ENCODE results near the gene KRT3. TPM values are rescaled to one million over a fixed set of nuclear protein-coding genes. Genes with fewer than 3 reads are reported as not detected.

KRT3 gene
- total RNA-seq, 1 experiment from 2014 or later: not detected

DNA sequence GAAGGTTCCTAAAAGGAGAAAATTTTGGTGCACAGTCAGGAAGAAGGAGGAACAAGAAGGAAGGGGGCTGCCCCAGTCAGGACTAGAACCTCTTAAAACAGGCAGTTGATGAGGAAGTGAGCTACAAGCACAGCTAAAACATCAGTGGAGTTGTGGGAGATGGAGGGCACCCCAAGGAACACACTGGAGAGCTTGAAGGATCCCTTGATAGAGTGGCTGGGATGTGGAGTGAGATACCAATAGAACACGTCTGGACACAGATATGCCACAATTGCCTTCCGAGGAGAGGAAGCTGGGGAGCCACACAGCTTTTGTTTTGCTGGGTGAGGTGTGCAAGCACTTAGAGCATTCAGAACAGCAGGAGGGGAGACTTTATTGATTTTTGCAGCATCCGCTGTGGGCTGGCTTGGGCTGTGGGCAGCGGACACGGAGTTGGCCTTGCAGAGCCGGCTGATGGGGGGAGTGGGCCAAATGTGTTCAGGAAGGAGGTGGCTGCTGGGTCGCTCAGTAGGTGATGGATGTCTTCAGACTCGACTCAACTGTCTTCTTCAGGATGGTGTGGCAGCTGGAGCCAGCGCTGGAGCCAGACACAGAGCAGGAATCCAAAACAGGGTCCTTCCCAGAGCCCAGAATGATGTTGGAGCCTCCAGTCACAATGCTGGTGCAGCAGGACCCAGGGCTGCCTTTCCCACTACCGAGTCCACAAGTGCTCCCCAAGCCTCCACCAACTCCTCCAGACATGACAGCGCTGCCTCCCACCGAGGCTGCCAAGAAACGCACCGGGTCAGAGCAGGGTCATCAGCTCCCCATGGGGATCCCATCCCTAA, 42.9 kb upstream of the KRT3 start:
- Histone ChIP-seq H3K27me3 (replicated peaks; ENCODE audit: insufficient read depth, low read depth, low read length, poor library complexity) (no peaks in the 10 kb centered on the region), H3K4me3 (ENCODE audit: low read depth, low read length, poor library complexity, severe bottlenecking) (no peak overlapping the region), H3K36me3 (ENCODE audit: insufficient read depth, low read length, poor library complexity, severe bottlenecking) (no peaks in the 10 kb centered on the region), H3K4me1 (ENCODE audit: insufficient read depth, low read length, poor library complexity, severe bottlenecking) (no peaks in the 10 kb centered on the region), H3K9me3 (ENCODE audit: low read depth, low read length, poor library complexity, severe bottlenecking) (no peaks in the 10 kb centered on the region), H3K27ac (ENCODE audit: low read depth, low read length, poor library complexity, severe bottlenecking) (no peak overlapping the region)
- ChIA-PET POLR2A (ENCODE audit: low non-redundant PET) (no interaction called here), CTCF (no interaction called here)
- DNase-seq (ENCODE audit: low spot score): no peak
- no TSS peak for BruUV-seq (replicated peaks)
- TF ChIP-seq CTCF (conservative IDR thresholded peaks at IDR 0.05; ENCODE audit: low read depth, low read length) (no peak), EZH2 (IDR thresholded peaks at IDR 0.05; ENCODE audit: borderline replicate concordance, low read depth, low read length, poor library complexity, severe bottlenecking) (no peak)
- intact Hi-C loops (cut with micrococcal nuclease; ENCODE audit: unreplicated experiment): no loop called here

DNA sequence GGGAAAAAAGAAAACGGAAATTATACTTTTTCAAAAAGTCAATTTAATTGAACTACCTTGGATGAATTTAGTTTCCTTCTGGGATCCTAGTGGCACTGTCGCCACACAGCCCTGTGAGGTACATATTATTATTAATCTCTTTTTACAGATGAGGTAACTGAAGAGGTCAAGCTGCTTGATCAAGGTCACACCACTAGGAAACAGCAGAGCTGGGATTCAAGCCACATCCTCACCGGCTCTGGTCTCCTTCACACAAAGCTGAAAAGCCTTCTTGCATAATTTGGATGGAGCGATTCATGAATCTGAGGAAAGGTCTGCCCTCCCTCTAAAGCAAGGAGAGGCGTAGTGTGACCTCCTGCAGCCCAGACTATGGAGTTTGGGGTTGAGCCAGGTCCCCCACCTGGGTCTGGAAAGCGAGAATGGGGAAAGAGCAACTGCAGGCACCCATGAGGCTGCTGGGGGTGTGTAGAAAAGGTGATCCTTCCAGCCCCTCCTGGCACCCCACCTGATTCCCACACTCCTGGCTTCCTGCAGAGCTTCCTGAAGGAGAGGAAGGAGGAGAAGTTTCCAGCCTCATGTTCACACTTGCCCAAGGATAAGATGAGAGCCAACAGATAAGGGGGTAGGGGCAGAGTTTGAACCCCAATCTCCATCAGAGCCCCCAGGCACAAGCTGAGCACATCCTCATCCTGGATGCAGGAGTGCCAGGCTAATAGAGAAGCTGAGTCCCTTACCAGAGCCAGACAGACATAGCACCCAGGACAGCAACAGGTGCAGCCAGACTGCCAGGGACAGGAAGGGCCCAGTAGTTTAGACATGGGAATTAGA, 42.1 kb upstream of the KRT3 start:
- no peak overlapping the region for H3K4me3 ChIP-seq (ENCODE audit: low read depth, low read length, poor library complexity, severe bottlenecking)
- intact Hi-C loops (cut with micrococcal nuclease; ENCODE audit: unreplicated experiment): no loop called here
- DNase-seq (ENCODE audit: low spot score): no peak
- H3K27ac ChIP-seq (ENCODE audit: low read depth, low read length, poor library complexity, severe bottlenecking): no peak overlapping the region
- no peak for TF ChIP-seq CTCF (conservative IDR thresholded peaks at IDR 0.05; ENCODE audit: low read depth, low read length)
- TF ChIP-seq EZH2 (IDR thresholded peaks at IDR 0.05; ENCODE audit: borderline replicate concordance, low read depth, low read length, poor library complexity, severe bottlenecking): no peak
- no peaks in the 10 kb centered on the region for H3K4me1 ChIP-seq (ENCODE audit: insufficient read depth, low read length, poor library complexity, severe bottlenecking)
- H3K9me3 ChIP-seq (ENCODE audit: low read depth, low read length, poor library complexity, severe bottlenecking): no peaks in the 10 kb centered on the region
- H3K27me3 ChIP-seq (replicated peaks; ENCODE audit: insufficient read depth, low read depth, low read length, poor library complexity): no peaks in the 10 kb centered on the region
- BruUV-seq (replicated peaks): no TSS peak
- no peaks in the 10 kb centered on the region for H3K36me3 ChIP-seq (ENCODE audit: insufficient read depth, low read length, poor library complexity, severe bottlenecking)
- CTCF ChIA-PET: no interaction called here
- POLR2A ChIA-PET (ENCODE audit: low non-redundant PET): no interaction called here

DNA sequence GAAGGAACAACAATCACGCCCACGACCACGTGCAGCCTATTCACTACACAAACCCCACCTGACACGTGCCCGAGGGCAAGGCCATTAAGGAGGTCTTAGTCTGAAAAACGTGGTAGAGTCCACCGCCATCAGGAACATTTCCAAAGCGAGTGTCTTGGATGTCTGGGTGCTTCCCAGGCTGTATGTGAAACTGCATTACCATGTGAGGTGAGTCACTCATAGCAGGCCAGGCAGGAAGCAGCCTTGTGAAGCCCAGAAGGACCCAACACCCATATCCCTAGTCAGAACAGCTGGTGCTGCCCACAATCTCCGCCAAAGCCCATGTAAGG, 41.5 kb upstream of the KRT3 start:
- TF ChIP-seq EZH2 (IDR thresholded peaks at IDR 0.05; ENCODE audit: borderline replicate concordance, low read depth, low read length, poor library complexity, severe bottlenecking): no peak
- TF ChIP-seq CTCF (conservative IDR thresholded peaks at IDR 0.05; ENCODE audit: low read depth, low read length): no peak
- Histone ChIP-seq H3K4me3 (ENCODE audit: low read depth, low read length, poor library complexity, severe bottlenecking) (no peak overlapping the region), H3K27me3 (replicated peaks; ENCODE audit: insufficient read depth, low read depth, low read length, poor library complexity) (no peaks in the 10 kb centered on the region), H3K36me3 (ENCODE audit: insufficient read depth, low read length, poor library complexity, severe bottlenecking) (no peaks in the 10 kb centered on the region), H3K27ac (ENCODE audit: low read depth, low read length, poor library complexity, severe bottlenecking) (no peak overlapping the region), H3K9me3 (ENCODE audit: low read depth, low read length, poor library complexity, severe bottlenecking) (no peaks in the 10 kb centered on the region), H3K4me1 (ENCODE audit: insufficient read depth, low read length, poor library complexity, severe bottlenecking) (no peaks in the 10 kb centered on the region)
- intact Hi-C loops (cut with micrococcal nuclease; ENCODE audit: unreplicated experiment): no loop called here
- ChIA-PET CTCF (no interaction called here), POLR2A (ENCODE audit: low non-redundant PET) (no interaction called here)
- no TSS peak for BruUV-seq (replicated peaks)
- no peak for DNase-seq (ENCODE audit: low spot score)
